Ishikawa (cell line): ENCODE results near the gene NFATC1.

Experiments used
- EP300 ChIP-seq: IDR thresholded peaks from 2 replicates; pipeline ENCODE4 v1.6.1; 2012; ENCODE audit warnings: borderline replicate concordance
- NFIC ChIP-seq: IDR thresholded peaks from 2 replicates; pipeline ENCODE4 v1.6.1; 2012
- RAD21 ChIP-seq: IDR thresholded peaks from 2 replicates; pipeline ENCODE4 v1.6.1; 2012; ENCODE audit warnings: low read depth
- TAF1 ChIP-seq: IDR thresholded peaks from 2 replicates; pipeline ENCODE4 v1.6.1; 2012; ENCODE audit warnings: low read depth, mild to moderate bottlenecking
- TEAD4 ChIP-seq: IDR thresholded peaks from 2 replicates; pipeline ENCODE4 v1.6.1; 2012
- TF ChIP-seq, protein P1 (sequence below): IDR thresholded peaks from 2 replicates; pipeline ENCODE4 v1.6.1; 2012
- TF ChIP-seq, protein P2 (sequence below): IDR thresholded peaks from 2 replicates; pipeline ENCODE4 v1.6.1; 2012; ENCODE audit warnings: low read depth, mild to moderate bottlenecking

DNA sequence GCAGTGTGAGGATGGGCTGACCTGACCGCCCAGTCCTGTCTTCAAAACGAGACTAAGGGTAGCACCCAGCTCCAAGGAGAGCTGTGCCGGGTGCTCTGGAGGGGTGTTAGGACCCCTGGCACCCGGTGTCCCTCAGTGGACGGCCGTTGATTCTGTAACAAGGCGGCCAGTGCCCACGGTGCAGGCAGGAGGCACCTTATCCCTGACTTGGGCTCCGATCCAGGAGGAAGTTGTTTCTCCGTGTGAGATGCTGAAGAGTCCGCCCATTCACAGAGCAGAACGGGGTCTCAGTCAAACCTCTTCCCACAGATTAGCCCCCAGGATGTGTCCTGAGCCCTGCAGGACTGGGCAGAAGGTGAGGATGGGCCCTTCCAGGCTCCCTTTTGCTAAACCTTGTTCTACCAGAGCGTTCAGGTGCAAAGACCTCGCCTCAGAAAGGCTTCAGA, 123.0 kb downstream of the NFATC1 start:
- TF ChIP-seq EP300, result no peak
- no peak for TF ChIP-seq NFIC
- no peak for TF ChIP-seq TAF1
- TF ChIP-seq, protein P1, sequence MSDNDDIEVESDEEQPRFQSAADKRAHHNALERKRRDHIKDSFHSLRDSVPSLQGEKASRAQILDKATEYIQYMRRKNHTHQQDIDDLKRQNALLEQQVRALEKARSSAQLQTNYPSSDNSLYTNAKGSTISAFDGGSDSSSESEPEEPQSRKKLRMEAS, result no peak
- no peak for TF ChIP-seq RAD21
- TF ChIP-seq TEAD4, result no peak
- TF ChIP-seq, protein P2, sequence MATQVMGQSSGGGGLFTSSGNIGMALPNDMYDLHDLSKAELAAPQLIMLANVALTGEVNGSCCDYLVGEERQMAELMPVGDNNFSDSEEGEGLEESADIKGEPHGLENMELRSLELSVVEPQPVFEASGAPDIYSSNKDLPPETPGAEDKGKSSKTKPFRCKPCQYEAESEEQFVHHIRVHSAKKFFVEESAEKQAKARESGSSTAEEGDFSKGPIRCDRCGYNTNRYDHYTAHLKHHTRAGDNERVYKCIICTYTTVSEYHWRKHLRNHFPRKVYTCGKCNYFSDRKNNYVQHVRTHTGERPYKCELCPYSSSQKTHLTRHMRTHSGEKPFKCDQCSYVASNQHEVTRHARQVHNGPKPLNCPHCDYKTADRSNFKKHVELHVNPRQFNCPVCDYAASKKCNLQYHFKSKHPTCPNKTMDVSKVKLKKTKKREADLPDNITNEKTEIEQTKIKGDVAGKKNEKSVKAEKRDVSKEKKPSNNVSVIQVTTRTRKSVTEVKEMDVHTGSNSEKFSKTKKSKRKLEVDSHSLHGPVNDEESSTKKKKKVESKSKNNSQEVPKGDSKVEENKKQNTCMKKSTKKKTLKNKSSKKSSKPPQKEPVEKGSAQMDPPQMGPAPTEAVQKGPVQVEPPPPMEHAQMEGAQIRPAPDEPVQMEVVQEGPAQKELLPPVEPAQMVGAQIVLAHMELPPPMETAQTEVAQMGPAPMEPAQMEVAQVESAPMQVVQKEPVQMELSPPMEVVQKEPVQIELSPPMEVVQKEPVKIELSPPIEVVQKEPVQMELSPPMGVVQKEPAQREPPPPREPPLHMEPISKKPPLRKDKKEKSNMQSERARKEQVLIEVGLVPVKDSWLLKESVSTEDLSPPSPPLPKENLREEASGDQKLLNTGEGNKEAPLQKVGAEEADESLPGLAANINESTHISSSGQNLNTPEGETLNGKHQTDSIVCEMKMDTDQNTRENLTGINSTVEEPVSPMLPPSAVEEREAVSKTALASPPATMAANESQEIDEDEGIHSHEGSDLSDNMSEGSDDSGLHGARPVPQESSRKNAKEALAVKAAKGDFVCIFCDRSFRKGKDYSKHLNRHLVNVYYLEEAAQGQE, result no peak
